ENCODE results near the gene KPNA6. TPM values are rescaled to one million over a fixed set of nuclear protein-coding genes. Genes with fewer than 3 reads are reported as not detected.
A peak's percentile ranks its signal among the peaks of the same experiment; 100 is the strongest.

Gene KPNA6
- total and polyA plus RNA-seq, 9 of the 15 experiments (the other 6 are each of a cell fraction or from before 2014, with no cell fraction given): 20.1 to 54.6 (median 32.2) TPM

- TF ChIP-seq MLLT1 (IDR thresholded peaks at IDR 0.05): no peak
- TF ChIP-seq FOXJ3 (CRISPR knock-in tag; IDR thresholded peaks at IDR 0.05): no peak
- TF ChIP-seq DMBX1 (CRISPR knock-in tag; IDR thresholded peaks at IDR 0.05; ENCODE audit: borderline replicate concordance): 0 out of 2 replicates have a peak, but pooled peaks have one; percentile 25
Observed at GRCh38 chr1:32220746-32221580, 113.1 kb downstream of the KPNA6 start (continued).

GRCh38 chr1:32221581-32221979, 113.7 kb downstream of the KPNA6 start:
- Histone ChIP-seq H3K36me3 (ENCODE audit: control insufficient read depth, insufficient read depth, low read length) (peaks cover 51% of the 10 kb centered on the region), H3K9me1 (ENCODE audit: control insufficient read depth, insufficient read depth, low read length) (no peaks in the 10 kb centered on the region), H3K27me3 (ENCODE audit: control insufficient read depth in 2 of 2, insufficient read depth in 2 of 2, low read length in 2 of 2) (no peaks in the 10 kb centered on the region), H3K4me2 (ENCODE audit: insufficient read depth, low read length) (peak overlapping the region; percentile 98), H3K9me3 (replicated peaks; ENCODE audit: control insufficient read depth, insufficient read depth, low read depth, low read length) (no peaks in the 10 kb centered on the region), H4K20me1 (replicated peaks; ENCODE audit: control insufficient read depth, insufficient read depth, low read length) (no peaks in the 10 kb centered on the region), H3K27ac (ENCODE audit: extremely low read depth, low read depth, low read length) (peak overlapping the region; percentile 90), H3K4me3 (peak overlapping the region; percentile 80), H3K79me2 (ENCODE audit: control insufficient read depth, insufficient read depth, low read length) (peaks cover 49% of the 10 kb centered on the region), H3K9ac (ENCODE audit: insufficient read depth in 1 of 2, low read depth in 2 of 2, low read length in 2 of 2) (peak overlapping the region; percentile 94 to 96), H3K4me1 (replicated peaks in 1 of 2; ENCODE audit: control insufficient read depth in 2 of 2, insufficient read depth in 2 of 2, low read length in 2 of 2) (peaks cover 19 to 22% of the 10 kb centered on the region in 2 experiments; a peak in 4 of 5 replicates), H2AFZ (ENCODE audit: low read depth, low read length) (peak overlapping the region; percentile 90)
- WGBS (ENCODE audit: insufficient coverage, low coverage, missing lambda C conversion rate): 2% methylated on average over 13 of the region's 13 CpGs
- FAIRE-seq (no peak), DNase-seq (ENCODE audit: extremely low read depth in 1 of 4, low spot score in 3 of 4) (no peak), ATAC-seq (peak; percentile 21; the same call in 2 of the 3 replicates)
- intact Hi-C loops (cut with micrococcal nuclease): no loop called here
- CTCF ChIA-PET (ENCODE audit: low intra/inter-chr PET ratio): interaction anchor here (0.7 kb wide), 1 partner anchor 88 kb away, joined by 3 read pairs; no protein-coding TSS in a partner anchor
- in situ Hi-C loops (cut with MboI): no loop called here
- POLR2A ChIA-PET: interaction anchor here (1.0 to 1.9 kb wide), 4 partner anchors 11 to 114 kb away, joined by 3 to 14 read pairs (median 4); partner anchors contain the start of genes DCDC2B and MARCKSL1
- TSS peak; percentile 60 for BruUV-seq (replicated peaks)
- no peak for TF ChIP-seq ARID1B (IDR thresholded peaks at IDR 0.05)
- no peak for TF ChIP-seq ELK1 (CRISPR knock-in tag; IDR thresholded peaks at IDR 0.05)
- no peak for TF ChIP-seq ZBTB34 (CRISPR knock-in tag; IDR thresholded peaks at IDR 0.05)
- no peak for TF ChIP-seq CREB5 (CRISPR knock-in tag; IDR thresholded peaks at IDR 0.05)
- TF ChIP-seq CHD1 (IDR thresholded peaks at IDR 0.05; ENCODE audit: low read length): peak; percentile 48
- TF ChIP-seq ZFP1 (CRISPR knock-in tag; IDR thresholded peaks at IDR 0.05): no peak
- no peak for TF ChIP-seq RBM39 (optimal IDR thresholded peaks at IDR 0.05; ENCODE audit: low read depth, low read length)
- TF ChIP-seq ZNF740 (CRISPR knock-in tag; IDR thresholded peaks at IDR 0.05): no peak
- no peak for TF ChIP-seq ZNF740 (tag; IDR thresholded peaks at IDR 0.05)
- TF ChIP-seq HMG20A (CRISPR knock-in tag; conservative IDR thresholded peaks at IDR 0.05): no peak
